Activated T-helper 1 cell treated with anti-CD3 and anti-CD28 coated beads, Interleukin-12 subunit alpha, Interleukin-12 subunit beta, Interleukin-2, Interleukin-4 antibody, amounts not matched to agents 30 ng/mL and 10 ng/mL and 1 ng/mL, durations not matched to agents 14 hours and 24 hours and 36 hours (primary cell): Measurements from ENCODE around the gene RER1. TPM values are rescaled to one million over a fixed set of nuclear protein-coding genes. Genes with fewer than 3 reads are reported as not detected.
A peak's percentile ranks its signal among the peaks of the same experiment; 100 is the strongest.

Experiments
- DNase-seq: peaks from one replicate; pipeline ENCODE4 v3.0.0; 2021; ENCODE audit warnings: low spot score
- H3K27ac Mint-ChIP-seq: one replicate; pipeline ENCODE4 v1.8.0; 2021; ENCODE audit warnings: mild to moderate bottlenecking, mixed read lengths
- H3K27me3 Mint-ChIP-seq: one replicate; pipeline ENCODE4 v1.8.0; 2022; ENCODE audit warnings: mild to moderate bottlenecking, moderate library complexity, mixed read lengths; ENCODE audit not compliant: insufficient read depth
- H3K36me3 Mint-ChIP-seq: one replicate; pipeline ENCODE4 v1.8.0; 2021; ENCODE audit warnings: low read depth, mixed read lengths
- H3K4me1 Mint-ChIP-seq: one replicate; pipeline ENCODE4 v1.8.0; 2021; ENCODE audit warnings: low read depth, mixed read lengths
- H3K4me3 Mint-ChIP-seq: one replicate; pipeline ENCODE4 v1.8.0; 2021; ENCODE audit warnings: mild to moderate bottlenecking, moderate library complexity, mixed read lengths
- H3K9me3 Mint-ChIP-seq: one replicate; pipeline ENCODE4 v1.8.0; 2021; ENCODE audit warnings: mixed read lengths
- intact Hi-C: fragments of 100-400 bp; cut with micrococcal nuclease; formaldehyde crosslinking; loops from one replicate; pipeline ENCODE4 v1.15.1; 2024
- total RNA-seq: library from RNA; stranded (reverse); gene quantifications from 2 replicates; pipeline ENCODE4 v1.2.3, GENCODE V29; 2022

RER1 gene
- total RNA-seq, 1 donor from 2014 or later, result 161 TPM

- DNase-seq, result peak; percentile 74
- Mint-ChIP-seq H3K36me3 (no peaks in the 10 kb centered on the region), H3K4me3 (peak overlapping the region; percentile 79), H3K27me3 (no peaks in the 10 kb centered on the region), H3K9me3 (no peaks in the 10 kb centered on the region), H3K4me1 (peaks cover 38% of the 10 kb centered on the region), H3K27ac (peak overlapping the region; percentile 73)
- intact Hi-C loops, result loop anchor here (1.0 to 10.0 kb wide), 8 partner anchors 134 to 1380 kb away; partner anchors contain the start of genes LRRC47, PRXL2B and TPRG1L
Measured at GRCh38 chr1:2414297-2414958, 22.8 kb downstream of the RER1 start.

- Mint-ChIP-seq H3K36me3 (no peaks in the 10 kb centered on the region), H3K27me3 (no peaks in the 10 kb centered on the region), H3K4me3 (peak overlapping the region; percentile 79), H3K4me1 (peaks cover 38% of the 10 kb centered on the region), H3K9me3 (no peaks in the 10 kb centered on the region), H3K27ac (peak overlapping the region; percentile 81)
- DNase-seq, result no peak
- intact Hi-C loops, result loop anchor here (2.0 to 10.0 kb wide), 3 partner anchors 507 to 1379 kb away; partner anchors contain the start of genes LRRC47 and TPRG1L
Measured at GRCh38 chr1:2415337-2415736, 23.7 kb downstream of the RER1 start.

- Mint-ChIP-seq H3K9me3 (no peaks in the 10 kb centered on the region), H3K4me1 (peaks cover 33% of the 10 kb centered on the region), H3K27me3 (no peaks in the 10 kb centered on the region), H3K36me3 (no peaks in the 10 kb centered on the region), H3K27ac (peak overlapping the region; percentile 81), H3K4me3 (peak overlapping the region; percentile 79)
- DNase-seq, result peak; percentile 48
- intact Hi-C loops, result loop anchor here (2.0 to 10.0 kb wide), 3 partner anchors 507 to 1379 kb away; partner anchors contain the start of genes LRRC47 and TPRG1L
Measured at GRCh38 chr1:2415801-2416208, 24.2 kb downstream of the RER1 start.

GRCh38 chr1:2416403-2416802 lies 24.8 kb downstream of the RER1 start:
- Mint-ChIP-seq H3K36me3 (no peaks in the 10 kb centered on the region), H3K27me3 (no peaks in the 10 kb centered on the region), H3K4me1 (peaks cover 29% of the 10 kb centered on the region), H3K27ac (peak overlapping the region; percentile 1), H3K4me3 (peak overlapping the region; percentile 79), H3K9me3 (no peaks in the 10 kb centered on the region)
- intact Hi-C loops, result loop anchor here (10.0 kb wide), 2 partner anchors 1208 to 1378 kb away; partner anchors contain the start of genes LRRC47 and TPRG1L
- DNase-seq, result peak; percentile 25

GRCh38 chr1:2417083-2417832 lies 25.6 kb downstream of the RER1 start:
- Mint-ChIP-seq H3K27ac (no peak overlapping the region), H3K4me3 (peak overlapping the region; percentile 79), H3K27me3 (no peaks in the 10 kb centered on the region), H3K36me3 (no peaks in the 10 kb centered on the region), H3K9me3 (no peaks in the 10 kb centered on the region), H3K4me1 (peaks cover 29% of the 10 kb centered on the region)
- intact Hi-C loops, result loop anchor here (10.0 kb wide), 2 partner anchors 1208 to 1378 kb away; partner anchors contain the start of genes LRRC47 and TPRG1L
- no peak for DNase-seq

GRCh38 chr1:2417833-2418225 lies 26.2 kb downstream of the RER1 start:
- intact Hi-C loops, result loop anchor here (10.0 kb wide), 2 partner anchors 1207 to 1377 kb away; partner anchors contain the start of genes LRRC47 and TPRG1L
- H3K27ac Mint-ChIP-seq, result no peak overlapping the region
- no peak overlapping the region for H3K4me3 Mint-ChIP-seq
- no peaks in the 10 kb centered on the region for H3K9me3 Mint-ChIP-seq
- peaks cover 29% of the 10 kb centered on the region for H3K4me1 Mint-ChIP-seq
- H3K36me3 Mint-ChIP-seq, result no peaks in the 10 kb centered on the region
- no peaks in the 10 kb centered on the region for H3K27me3 Mint-ChIP-seq
- no peak for DNase-seq

- Mint-ChIP-seq H3K36me3 (no peaks in the 10 kb centered on the region), H3K4me3 (no peak overlapping the region), H3K9me3 (no peaks in the 10 kb centered on the region), H3K27ac (no peak overlapping the region), H3K4me1 (peaks cover 27% of the 10 kb centered on the region), H3K27me3 (no peaks in the 10 kb centered on the region)
- DNase-seq, result no peak
- intact Hi-C loops, result loop anchor here (10.0 kb wide), 2 partner anchors 1206 to 1376 kb away; partner anchors contain the start of genes LRRC47 and TPRG1L
Measured at GRCh38 chr1:2418791-2419320, 27.2 kb downstream of the RER1 start.

- Mint-ChIP-seq H3K4me3 (no peak overlapping the region), H3K27me3 (no peaks in the 10 kb centered on the region), H3K4me1 (peaks cover 22% of the 10 kb centered on the region), H3K9me3 (no peaks in the 10 kb centered on the region), H3K27ac (no peak overlapping the region), H3K36me3 (no peaks in the 10 kb centered on the region)
- intact Hi-C loops, result loop anchor here (10.0 kb wide), 2 partner anchors 1205 to 1375 kb away; partner anchors contain the start of genes LRRC47 and TPRG1L
- DNase-seq, result no peak
Measured at GRCh38 chr1:2419416-2419815, 27.8 kb downstream of the RER1 start.

- DNase-seq, result no peak
- intact Hi-C loops, result no loop called here
- Mint-ChIP-seq H3K27me3 (no peaks in the 10 kb centered on the region), H3K36me3 (no peaks in the 10 kb centered on the region), H3K4me3 (no peak overlapping the region), H3K9me3 (no peaks in the 10 kb centered on the region), H3K27ac (no peak overlapping the region), H3K4me1 (no peaks in the 10 kb centered on the region)
Measured at GRCh38 chr1:2422523-2422922, 30.9 kb downstream of the RER1 start.

- Mint-ChIP-seq H3K27me3 (no peaks in the 10 kb centered on the region), H3K9me3 (no peaks in the 10 kb centered on the region), H3K27ac (no peak overlapping the region), H3K4me3 (no peak overlapping the region), H3K36me3 (no peaks in the 10 kb centered on the region), H3K4me1 (no peaks in the 10 kb centered on the region)
- DNase-seq, result no peak
- intact Hi-C loops, result no loop called here
Measured at GRCh38 chr1:2425892-2426291, 34.3 kb downstream of the RER1 start.

GRCh38 chr1:2426540-2426939 lies 34.9 kb downstream of the RER1 start:
- Mint-ChIP-seq H3K27me3 (no peaks in the 10 kb centered on the region), H3K27ac (no peak overlapping the region), H3K36me3 (no peaks in the 10 kb centered on the region), H3K4me1 (no peaks in the 10 kb centered on the region), H3K9me3 (no peaks in the 10 kb centered on the region), H3K4me3 (no peak overlapping the region)
- DNase-seq, result no peak
- intact Hi-C loops, result no loop called here

GRCh38 chr1:2427051-2427450 lies 35.4 kb downstream of the RER1 start:
- Mint-ChIP-seq H3K4me1 (no peaks in the 10 kb centered on the region), H3K9me3 (no peaks in the 10 kb centered on the region), H3K4me3 (no peak overlapping the region), H3K27ac (no peak overlapping the region), H3K27me3 (no peaks in the 10 kb centered on the region), H3K36me3 (no peaks in the 10 kb centered on the region)
- intact Hi-C loops, result no loop called here
- DNase-seq, result no peak

GRCh38 chr1:2427976-2428375 lies 36.3 kb downstream of the RER1 start:
- Mint-ChIP-seq H3K4me1 (no peaks in the 10 kb centered on the region), H3K36me3 (no peaks in the 10 kb centered on the region), H3K27me3 (no peaks in the 10 kb centered on the region), H3K27ac (no peak overlapping the region), H3K4me3 (no peak overlapping the region), H3K9me3 (no peaks in the 10 kb centered on the region)
- intact Hi-C loops, result no loop called here
- DNase-seq, result no peak
